ENCODE data around the gene EID2. TPM values are rescaled to one million over a fixed set of nuclear protein-coding genes. Genes with fewer than 3 reads are reported as not detected.

The EID2 gene
- total RNA-seq, 1 donor from 2014 or later = 19.2 TPM

GRCh38 chr19:39555883-39556282, 15.9 kb upstream of the EID2 start:
- Mint-ChIP-seq H3K27me3 (peaks cover 41% of the 10 kb centered on the region), H3K36me3 (no peaks in the 10 kb centered on the region), H3K4me3 (no peak overlapping the region), H3K27ac (no peak overlapping the region), H3K9me3 (no peaks in the 10 kb centered on the region), H3K4me1 (ENCODE audit: unreplicated experiment) (peaks cover 4% of the 10 kb centered on the region)
- no peak for DNase-seq (ENCODE audit: extremely low spot score, unreplicated experiment)
- no peak for TF ChIP-seq CTCF (conservative IDR thresholded peaks at IDR 0.05)

- no peak for TF ChIP-seq CTCF (conservative IDR thresholded peaks at IDR 0.05)
- no peak for DNase-seq (ENCODE audit: extremely low spot score, unreplicated experiment)
- H3K9me3 Mint-ChIP-seq = no peaks in the 10 kb centered on the region
- peaks cover 41% of the 10 kb centered on the region for H3K27me3 Mint-ChIP-seq
- no peaks in the 10 kb centered on the region for H3K36me3 Mint-ChIP-seq
- no peak overlapping the region for H3K27ac Mint-ChIP-seq
- H3K4me3 Mint-ChIP-seq = no peak overlapping the region
- peaks cover 4% of the 10 kb centered on the region for H3K4me1 Mint-ChIP-seq (ENCODE audit: unreplicated experiment)
Measured at GRCh38 chr19:39554701-39555311, 14.8 kb upstream of the EID2 start.

- H3K4me1 Mint-ChIP-seq (ENCODE audit: unreplicated experiment) = peaks cover 3% of the 10 kb centered on the region
- no peak overlapping the region for H3K27ac Mint-ChIP-seq
- peaks cover 32% of the 10 kb centered on the region for H3K27me3 Mint-ChIP-seq
Measured at GRCh38 chr19:39553082-39553652, 13.2 kb upstream of the EID2 start.

GRCh38 chr19:39550197-39550596, 10.2 kb upstream of the EID2 start:
- H3K4me1 Mint-ChIP-seq (ENCODE audit: unreplicated experiment) = no peaks in the 10 kb centered on the region
- no peaks in the 10 kb centered on the region for H3K9me3 Mint-ChIP-seq
- H3K36me3 Mint-ChIP-seq = no peaks in the 10 kb centered on the region
- TF ChIP-seq CTCF (conservative IDR thresholded peaks at IDR 0.05) = no peak
- DNase-seq (ENCODE audit: extremely low spot score, unreplicated experiment) = no peak
- H3K27ac Mint-ChIP-seq = no peak overlapping the region
- H3K27me3 Mint-ChIP-seq = peaks cover 38% of the 10 kb centered on the region
- no peak overlapping the region for H3K4me3 Mint-ChIP-seq

More at GRCh38 chr19:39553082-39553652, 13.2 kb upstream of the EID2 start:
- DNase-seq (ENCODE audit: extremely low spot score, unreplicated experiment) = no peak
- TF ChIP-seq CTCF (conservative IDR thresholded peaks at IDR 0.05) = no peak
- no peaks in the 10 kb centered on the region for H3K9me3 Mint-ChIP-seq
- no peak overlapping the region for H3K4me3 Mint-ChIP-seq
- no peaks in the 10 kb centered on the region for H3K36me3 Mint-ChIP-seq

GRCh38 chr19:39546599-39546998, 6.6 kb upstream of the EID2 start:
- H3K9me3 Mint-ChIP-seq = no peaks in the 10 kb centered on the region
- peaks cover 22% of the 10 kb centered on the region for H3K27me3 Mint-ChIP-seq
- TF ChIP-seq CTCF (conservative IDR thresholded peaks at IDR 0.05) = no peak
- no peak overlapping the region for H3K27ac Mint-ChIP-seq
- H3K4me1 Mint-ChIP-seq (ENCODE audit: unreplicated experiment) = peaks cover 8% of the 10 kb centered on the region
- DNase-seq (ENCODE audit: extremely low spot score, unreplicated experiment) = no peak
- no peak overlapping the region for H3K4me3 Mint-ChIP-seq
- H3K36me3 Mint-ChIP-seq = no peaks in the 10 kb centered on the region

Measured in type B pancreatic cell (in vitro differentiated cells).